ENCODE measurements around the gene UBE2R2.

The UBE2R2 gene

DNA sequence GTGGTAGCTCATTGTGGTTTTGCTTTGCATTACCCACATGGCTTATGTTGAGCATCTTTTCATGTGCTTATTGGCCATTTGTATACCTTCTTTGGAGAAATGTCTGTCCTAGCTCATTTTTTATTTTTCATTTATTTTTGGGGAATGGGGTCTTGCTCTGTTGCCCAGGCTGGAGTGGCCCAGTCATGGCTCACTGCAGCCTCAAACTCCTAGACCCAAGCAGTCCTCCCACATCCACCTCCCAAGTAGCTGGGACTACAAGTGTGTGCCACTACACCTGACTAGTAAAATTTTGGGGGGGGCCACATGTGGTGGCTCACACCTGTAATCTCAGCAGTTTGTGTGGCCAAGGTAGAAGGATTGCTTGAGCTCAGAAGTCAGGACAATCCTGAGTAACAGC is 77.4 kb downstream of the UBE2R2 start:
- ATAC-seq (ENCODE audit: insufficient read depth, low read depth) (no peak), DNase-seq (no peak)
- TF ChIP-seq, protein P1, sequence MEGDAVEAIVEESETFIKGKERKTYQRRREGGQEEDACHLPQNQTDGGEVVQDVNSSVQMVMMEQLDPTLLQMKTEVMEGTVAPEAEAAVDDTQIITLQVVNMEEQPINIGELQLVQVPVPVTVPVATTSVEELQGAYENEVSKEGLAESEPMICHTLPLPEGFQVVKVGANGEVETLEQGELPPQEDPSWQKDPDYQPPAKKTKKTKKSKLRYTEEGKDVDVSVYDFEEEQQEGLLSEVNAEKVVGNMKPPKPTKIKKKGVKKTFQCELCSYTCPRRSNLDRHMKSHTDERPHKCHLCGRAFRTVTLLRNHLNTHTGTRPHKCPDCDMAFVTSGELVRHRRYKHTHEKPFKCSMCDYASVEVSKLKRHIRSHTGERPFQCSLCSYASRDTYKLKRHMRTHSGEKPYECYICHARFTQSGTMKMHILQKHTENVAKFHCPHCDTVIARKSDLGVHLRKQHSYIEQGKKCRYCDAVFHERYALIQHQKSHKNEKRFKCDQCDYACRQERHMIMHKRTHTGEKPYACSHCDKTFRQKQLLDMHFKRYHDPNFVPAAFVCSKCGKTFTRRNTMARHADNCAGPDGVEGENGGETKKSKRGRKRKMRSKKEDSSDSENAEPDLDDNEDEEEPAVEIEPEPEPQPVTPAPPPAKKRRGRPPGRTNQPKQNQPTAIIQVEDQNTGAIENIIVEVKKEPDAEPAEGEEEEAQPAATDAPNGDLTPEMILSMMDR (IDR thresholded peaks at IDR 0.05; ENCODE audit: borderline replicate concordance, extremely low read depth, low read length, poor library complexity, severe bottlenecking): no peak
- no peak for TF ChIP-seq EZH2 (IDR thresholded peaks at IDR 0.05; ENCODE audit: borderline replicate concordance, low read depth, low read length, severe bottlenecking)
- H3K9me3 ChIP-seq (ENCODE audit: insufficient read depth, low read length, severe bottlenecking): no peaks in the 10 kb centered on the region
- H2AFZ ChIP-seq (ENCODE audit: low read depth, low read length): no peak overlapping the region
- no peak overlapping the region for H3K4me2 ChIP-seq (ENCODE audit: insufficient read depth, low read length)
- H4K20me1 ChIP-seq (ENCODE audit: insufficient read depth, low read length): peaks cover 29% of the 10 kb centered on the region
- no peaks in the 10 kb centered on the region for H3K27me3 ChIP-seq (ENCODE audit: insufficient read depth, low read length, poor library complexity)
- H3K27ac ChIP-seq (ENCODE audit: low read length): no peak overlapping the region
- H3K9ac ChIP-seq (ENCODE audit: low read depth, low read length): no peak overlapping the region
- no peaks in the 10 kb centered on the region for H3K4me1 ChIP-seq (ENCODE audit: insufficient read depth, low read length)
- peaks cover 80% of the 10 kb centered on the region for H3K79me2 ChIP-seq (ENCODE audit: insufficient read depth, low read length)
- H3K36me3 ChIP-seq (ENCODE audit: insufficient read depth, low read length): peaks cover 38% of the 10 kb centered on the region
- H3K4me3 ChIP-seq (ENCODE audit: low read depth in 1 of 2, low read length in 2 of 2): no peak overlapping the region

DNA sequence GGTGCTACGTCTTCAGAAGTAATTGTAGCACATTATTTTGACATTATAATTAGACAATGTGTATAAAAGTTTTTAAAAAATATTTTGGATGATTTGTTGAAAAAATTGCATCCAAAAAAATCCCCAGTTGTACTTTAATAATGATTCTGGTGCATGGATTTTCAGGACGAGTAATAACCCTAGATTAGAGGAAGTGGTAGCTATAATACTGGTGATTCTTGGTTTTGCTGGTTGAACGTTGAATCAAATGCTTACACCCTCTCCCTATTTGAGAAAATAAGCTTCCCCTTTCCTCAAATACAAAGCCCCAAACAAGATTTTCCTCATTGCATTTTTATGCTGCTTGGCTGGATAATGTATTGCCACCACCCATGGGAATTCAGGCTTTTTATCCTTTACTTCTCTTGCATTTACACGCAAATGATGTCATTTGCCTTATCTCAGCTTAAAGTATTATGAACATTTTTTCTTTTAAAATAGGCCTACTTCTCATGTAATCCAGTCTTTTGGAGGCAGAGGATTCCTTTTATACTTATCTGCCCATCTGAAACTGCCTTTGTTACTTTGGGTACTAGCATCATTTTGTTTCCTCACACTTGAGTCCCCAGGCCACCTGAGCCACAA is 86.3 kb downstream of the UBE2R2 start:
- no peak overlapping the region for H3K4me2 ChIP-seq (ENCODE audit: insufficient read depth, low read length)

DNA sequence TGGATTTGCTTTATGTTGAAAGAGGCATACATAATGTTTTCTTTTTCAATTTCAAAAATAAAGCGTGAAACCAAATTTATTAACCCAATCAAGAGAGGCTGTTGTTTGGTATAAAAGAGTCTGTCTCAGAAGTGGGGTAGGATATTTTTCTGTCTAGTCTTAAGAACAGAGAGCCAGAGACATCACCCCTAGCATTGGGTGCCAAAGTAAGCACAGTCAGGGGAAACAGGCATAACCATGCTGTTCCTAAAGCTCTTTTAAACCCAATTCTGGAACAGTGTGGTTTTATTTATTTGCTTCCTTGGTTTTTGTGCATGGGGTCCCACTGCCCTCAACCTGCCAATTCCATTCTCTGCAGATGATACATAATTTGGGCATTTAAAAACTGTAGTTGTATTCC is 88.2 kb downstream of the UBE2R2 start:
- no peaks in the 10 kb centered on the region for H3K27me3 ChIP-seq (ENCODE audit: insufficient read depth, low read length, poor library complexity)
- H3K27ac ChIP-seq (ENCODE audit: low read length): no peak overlapping the region
- ATAC-seq (ENCODE audit: insufficient read depth, low read depth): no peak
- no peak overlapping the region for H3K4me2 ChIP-seq (ENCODE audit: insufficient read depth, low read length)
- H3K79me2 ChIP-seq (ENCODE audit: insufficient read depth, low read length): peaks cover 77% of the 10 kb centered on the region
- H4K20me1 ChIP-seq (ENCODE audit: insufficient read depth, low read length): peaks cover 35% of the 10 kb centered on the region
- H3K4me1 ChIP-seq (ENCODE audit: insufficient read depth, low read length): no peaks in the 10 kb centered on the region
- TF ChIP-seq EZH2 (IDR thresholded peaks at IDR 0.05; ENCODE audit: borderline replicate concordance, low read depth, low read length, severe bottlenecking): no peak
- TF ChIP-seq, protein P1 (IDR thresholded peaks at IDR 0.05; ENCODE audit: borderline replicate concordance, extremely low read depth, low read length, poor library complexity, severe bottlenecking): no peak
- DNase-seq: no peak
- no peaks in the 10 kb centered on the region for H3K9me3 ChIP-seq (ENCODE audit: insufficient read depth, low read length, severe bottlenecking)
- no peak overlapping the region for H2AFZ ChIP-seq (ENCODE audit: low read depth, low read length)
- peaks cover 68% of the 10 kb centered on the region for H3K36me3 ChIP-seq (ENCODE audit: insufficient read depth, low read length)
- H3K4me3 ChIP-seq (ENCODE audit: low read depth in 1 of 2, low read length in 2 of 2): no peak overlapping the region
- no peak overlapping the region for H3K9ac ChIP-seq (ENCODE audit: low read depth, low read length)

More for the DNA sequence above, 86.3 kb downstream of the UBE2R2 start:
- H3K9ac ChIP-seq (ENCODE audit: low read depth, low read length): no peak overlapping the region
- H4K20me1 ChIP-seq (ENCODE audit: insufficient read depth, low read length): peaks cover 35% of the 10 kb centered on the region
- TF ChIP-seq, protein P1 (IDR thresholded peaks at IDR 0.05; ENCODE audit: borderline replicate concordance, extremely low read depth, low read length, poor library complexity, severe bottlenecking): no peak
- no peak for TF ChIP-seq EZH2 (IDR thresholded peaks at IDR 0.05; ENCODE audit: borderline replicate concordance, low read depth, low read length, severe bottlenecking)
- H3K36me3 ChIP-seq (ENCODE audit: insufficient read depth, low read length): peaks cover 76% of the 10 kb centered on the region
- no peaks in the 10 kb centered on the region for H3K9me3 ChIP-seq (ENCODE audit: insufficient read depth, low read length, severe bottlenecking)
- peaks cover 71% of the 10 kb centered on the region for H3K79me2 ChIP-seq (ENCODE audit: insufficient read depth, low read length)
- H3K4me3 ChIP-seq (ENCODE audit: low read depth in 1 of 2, low read length in 2 of 2): no peak overlapping the region
- H3K27ac ChIP-seq (ENCODE audit: low read length): no peak overlapping the region
- H2AFZ ChIP-seq (ENCODE audit: low read depth, low read length): no peak overlapping the region
- ATAC-seq (ENCODE audit: insufficient read depth, low read depth): no peak
- H3K27me3 ChIP-seq (ENCODE audit: insufficient read depth, low read length, poor library complexity): no peaks in the 10 kb centered on the region
- no peaks in the 10 kb centered on the region for H3K4me1 ChIP-seq (ENCODE audit: insufficient read depth, low read length)
- DNase-seq: no peak
